NCI-H187 treated with DMSO at 0.1 percent for 48 hours (cell line): ENCODE measurements around the gene TTC32.

Source experiments
- DNase-seq: peaks from one replicate; lab custom pipeline; 2025; lab: John Stamatoyannopoulos, UW

TTC32 gene

GRCh38 chr2:19850056-19851050 is 51.4 kb downstream of the TTC32 start:
- no peak for DNase-seq

DNA sequence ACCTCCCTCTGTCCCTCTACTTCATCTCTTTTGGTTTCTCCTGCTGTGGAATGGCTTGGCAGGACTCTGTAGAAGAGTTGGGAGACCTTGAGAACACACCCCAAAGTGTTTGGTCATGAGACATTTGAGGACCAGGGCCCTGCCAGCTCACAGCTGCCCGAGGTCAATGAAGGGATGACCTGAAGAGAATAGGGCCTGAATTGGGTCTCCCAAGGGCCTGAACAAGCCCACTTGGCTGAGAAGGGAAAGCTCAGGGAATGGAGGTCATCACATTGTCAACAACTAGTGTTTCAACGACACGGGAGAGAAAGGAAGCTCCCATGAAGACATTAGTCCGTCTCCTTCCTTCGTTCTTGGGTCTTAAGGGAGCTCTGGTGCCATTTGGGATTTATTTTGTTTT is 52.8 kb downstream of the TTC32 start:
- no peak for DNase-seq

GRCh38 chr2:19848029-19848750 is 53.6 kb downstream of the TTC32 start:
- DNase-seq, result no peak

DNA sequence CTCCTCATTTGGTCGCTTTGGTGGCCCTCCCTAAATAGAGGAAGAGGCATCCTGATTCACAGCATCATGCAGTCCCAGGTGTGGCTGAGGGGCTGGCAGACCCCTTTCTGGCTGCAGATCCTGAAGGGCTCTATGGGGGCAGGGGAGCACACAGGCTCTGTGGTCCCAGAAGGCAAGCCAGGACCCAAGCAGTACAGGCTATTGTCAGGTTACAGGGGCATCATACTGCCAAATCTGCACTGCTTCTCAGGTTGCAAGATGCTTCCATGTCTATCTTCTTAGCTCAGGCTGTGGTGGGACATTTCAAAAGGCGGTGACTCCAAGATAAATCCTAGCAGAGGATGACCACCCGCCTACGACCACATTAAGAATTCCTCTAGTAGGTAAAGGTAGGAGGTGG is 54.3 kb downstream of the TTC32 start:
- no peak for DNase-seq
